ENCODE data around the gene GCC1. TPM values are rescaled to one million over a fixed set of nuclear protein-coding genes. Genes with fewer than 3 reads are reported as not detected.

GCC1 gene
- total RNA-seq, 1 experiment from 2014 or later: 19.1 TPM

DNA sequence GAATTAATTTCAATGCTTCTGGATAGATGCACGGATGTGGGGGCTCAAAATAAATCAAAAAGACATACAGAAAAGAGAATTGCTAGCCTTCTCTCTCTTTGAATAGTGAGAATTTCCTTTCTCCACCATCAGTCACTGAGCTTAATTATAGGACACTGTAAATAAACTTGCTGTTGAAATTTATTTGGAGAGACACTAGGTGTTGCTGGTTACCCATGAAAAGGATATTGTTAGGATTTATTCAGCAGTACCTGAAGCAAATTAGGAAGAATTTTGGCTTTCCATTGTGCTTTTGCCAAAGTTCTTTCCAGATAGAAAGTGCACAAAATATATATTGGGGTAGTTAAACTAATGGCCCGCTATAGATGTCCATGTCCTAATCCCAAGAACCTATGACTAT is 27.6 kb downstream of the GCC1 start:
- Histone ChIP-seq H3K27ac (ENCODE audit: low read length) (no peak overlapping the region), H3K4me3 (ENCODE audit: low read depth in 2 of 2, low read length in 2 of 2) (no peak overlapping the region), H3K9me3 (ENCODE audit: control insufficient read depth, insufficient read depth, low read depth, low read length) (no peaks in the 10 kb centered on the region), H3K36me3 (ENCODE audit: control insufficient read depth, insufficient read depth, low read length) (no peaks in the 10 kb centered on the region), H3K27me3 (ENCODE audit: control insufficient read depth, insufficient read depth, low read length) (no peaks in the 10 kb centered on the region), H3K4me1 (ENCODE audit: control insufficient read depth, insufficient read depth, low read length) (no peaks in the 10 kb centered on the region)
- in situ Hi-C loops (cut with HindIII; ENCODE audit: low pct_unique_long_range_greater_than_20kb, low sequenced_read_pairs) (no loop called here), intact Hi-C loops (cut with micrococcal nuclease; ENCODE audit: unreplicated experiment) (no loop called here)
- POLR2A ChIA-PET: no interaction called here
- CTCF ChIA-PET: interaction anchor here (0.8 kb wide), 1 partner anchor 210 kb away, joined by 3 read pairs; no protein-coding TSS in a partner anchor
- no TSS peak for BruUV-seq (replicated peaks)
- TF ChIP-seq POLR2AphosphoS5 (IDR thresholded peaks at IDR 0.05; ENCODE audit: low read depth, low read length): no peak
- TF ChIP-seq REST (IDR thresholded peaks at IDR 0.05; ENCODE audit: insufficient read depth in 1 of 2, low read depth in 2 of 2, low read length in 1 of 2): no peak
- no peak for DNase-seq (ENCODE audit: low read depth, low spot score)
- no peak for ATAC-seq

DNA sequence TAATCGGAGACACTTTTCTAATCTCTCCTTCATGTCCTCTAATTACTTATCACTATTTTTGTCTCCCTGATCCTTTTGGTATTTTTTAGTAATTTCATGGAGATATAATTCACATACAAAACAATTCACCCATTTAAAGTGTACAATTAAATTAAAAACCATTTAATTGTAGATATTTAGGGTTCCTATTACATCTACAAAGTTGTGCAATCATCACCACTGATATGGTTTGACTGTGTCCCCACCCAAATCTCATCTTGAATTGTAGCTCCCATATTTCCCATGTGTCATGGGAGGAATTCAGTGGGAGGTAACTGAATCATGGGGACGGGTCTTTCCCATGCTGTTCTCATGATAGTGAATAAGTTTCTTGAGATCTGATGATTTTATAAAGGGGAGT is 29.0 kb downstream of the GCC1 start:
- no peaks in the 10 kb centered on the region for H3K9me3 ChIP-seq (ENCODE audit: control insufficient read depth, insufficient read depth, low read depth, low read length)
- no peak overlapping the region for H3K27ac ChIP-seq (ENCODE audit: low read length)
- POLR2A ChIA-PET: no interaction called here
- H3K36me3 ChIP-seq (ENCODE audit: control insufficient read depth, insufficient read depth, low read length): no peaks in the 10 kb centered on the region
- intact Hi-C loops (cut with micrococcal nuclease; ENCODE audit: unreplicated experiment): no loop called here
- DNase-seq (ENCODE audit: low read depth, low spot score) (no peak), ATAC-seq (no peak)
- H3K4me1 ChIP-seq (ENCODE audit: control insufficient read depth, insufficient read depth, low read length): no peaks in the 10 kb centered on the region
- H3K4me3 ChIP-seq (ENCODE audit: low read depth in 2 of 2, low read length in 2 of 2): no peak overlapping the region
- CTCF ChIA-PET: no interaction called here
- in situ Hi-C loops (cut with HindIII; ENCODE audit: low pct_unique_long_range_greater_than_20kb, low sequenced_read_pairs): no loop called here
- BruUV-seq (replicated peaks): no TSS peak
- no peak for TF ChIP-seq TCF7L2 (IDR thresholded peaks at IDR 0.05; ENCODE audit: low read depth, low read length)
- H3K27me3 ChIP-seq (ENCODE audit: control insufficient read depth, insufficient read depth, low read length): no peaks in the 10 kb centered on the region

DNA sequence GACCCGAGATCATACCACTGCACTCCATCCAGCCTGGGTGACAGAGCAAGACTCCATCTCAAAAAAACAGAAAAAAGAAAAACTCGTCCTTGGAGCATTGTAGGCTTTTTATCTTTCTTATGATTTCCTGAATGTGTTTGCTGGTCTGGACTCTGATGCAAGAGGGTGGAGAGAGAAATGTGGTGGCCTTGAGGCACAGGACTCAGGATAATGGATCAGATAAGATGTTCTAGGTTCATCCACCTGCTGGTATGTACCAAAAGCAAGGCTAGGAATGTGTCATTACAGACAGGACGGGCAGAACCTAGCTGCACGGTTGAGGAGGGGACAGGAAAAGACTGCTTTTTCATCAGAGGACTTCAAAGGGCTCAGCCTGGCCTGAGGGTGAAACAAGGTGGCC is 33.5 kb downstream of the GCC1 start:
- H3K4me1 ChIP-seq (ENCODE audit: control insufficient read depth, insufficient read depth, low read length): no peaks in the 10 kb centered on the region
- ChIA-PET CTCF (no interaction called here), POLR2A (interaction anchor here (0.6 kb wide), 1 partner anchor 131 kb away, joined by 3 read pairs; no protein-coding TSS in a partner anchor)
- in situ Hi-C loops (cut with HindIII; ENCODE audit: low pct_unique_long_range_greater_than_20kb, low sequenced_read_pairs) (no loop called here), intact Hi-C loops (cut with micrococcal nuclease; ENCODE audit: unreplicated experiment) (no loop called here)
- H3K9me3 ChIP-seq (ENCODE audit: control insufficient read depth, insufficient read depth, low read depth, low read length): no peaks in the 10 kb centered on the region
- DNase-seq (ENCODE audit: low read depth, low spot score): no peak
- TF ChIP-seq CTCF (IDR thresholded peaks at IDR 0.05): no peak
- TF ChIP-seq SIN3A (IDR thresholded peaks at IDR 0.05; ENCODE audit: borderline replicate concordance, insufficient read depth, low read depth, low read length): no peak
- no peak for TF ChIP-seq POLR2AphosphoS5 (IDR thresholded peaks at IDR 0.05; ENCODE audit: low read depth, low read length)
- no peak for TF ChIP-seq TCF7L2 (IDR thresholded peaks at IDR 0.05; ENCODE audit: low read depth, low read length)
- H3K36me3 ChIP-seq (ENCODE audit: control insufficient read depth, insufficient read depth, low read length): no peaks in the 10 kb centered on the region
- H3K27ac ChIP-seq (ENCODE audit: low read length): no peak overlapping the region
- no peak overlapping the region for H3K4me3 ChIP-seq (ENCODE audit: low read depth in 2 of 2, low read length in 2 of 2)
- no TSS peak for BruUV-seq (replicated peaks)
- no peak for ATAC-seq
- no peaks in the 10 kb centered on the region for H3K27me3 ChIP-seq (ENCODE audit: control insufficient read depth, insufficient read depth, low read length)

Measured in Panc1 (cell line).